ENCODE measurements around the gene STK35.

The STK35 gene

DNA sequence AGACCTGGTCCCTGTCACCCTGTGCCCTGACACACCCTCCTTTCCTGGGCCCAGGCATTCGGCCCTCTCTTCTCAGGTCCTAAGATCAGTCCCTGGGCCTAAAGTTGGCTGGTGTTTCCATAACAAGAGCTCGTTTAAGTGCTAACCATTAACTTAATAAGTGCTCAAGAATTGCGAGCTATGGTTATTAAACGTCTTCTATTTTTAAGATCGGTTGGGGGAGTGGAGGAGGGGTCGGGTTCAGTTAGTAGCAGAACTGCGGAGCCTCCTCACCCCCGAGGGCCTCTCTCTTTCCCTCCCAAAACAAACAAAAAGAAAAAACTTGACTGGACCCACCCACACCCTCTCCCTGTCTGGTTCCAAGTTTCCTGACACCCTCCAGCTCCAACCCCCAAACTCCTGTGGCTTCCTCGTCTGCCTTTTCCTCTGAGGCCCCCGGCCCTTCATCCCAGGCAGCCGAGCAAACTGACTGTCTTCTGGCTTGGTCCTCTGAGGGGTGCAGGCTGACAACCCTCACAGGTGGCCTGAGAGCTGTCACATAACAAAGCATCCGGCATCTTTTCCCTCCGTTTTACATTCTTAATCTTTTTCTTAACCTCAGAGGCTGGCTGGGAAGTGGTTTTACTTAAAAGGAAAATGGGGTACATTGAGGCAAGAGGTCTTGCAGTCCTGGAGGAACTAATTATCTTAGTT, 2.0 kb downstream of the STK35 start:
- H3K27ac ChIP-seq = peak overlapping the region; percentile 96 to 100 (median 100)

DNA sequence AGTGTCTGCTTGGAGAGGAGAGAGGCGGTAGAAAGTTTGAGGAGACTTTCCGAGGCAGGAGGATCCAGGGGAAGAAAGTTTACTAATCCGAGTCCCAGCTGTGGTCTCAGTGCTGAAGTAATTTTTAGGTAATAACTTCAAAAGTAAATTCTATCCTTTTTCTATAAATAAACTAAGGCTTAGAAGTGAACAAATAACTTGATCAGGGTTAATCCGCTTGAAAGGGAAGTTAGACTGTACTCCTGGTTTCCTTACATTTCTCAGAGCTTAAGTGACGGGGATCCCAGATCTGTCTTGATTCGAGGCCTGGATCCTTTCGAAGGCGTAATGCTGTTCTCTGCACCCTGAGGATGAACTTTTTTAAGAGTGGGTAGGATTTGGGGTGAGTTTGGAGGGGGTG, 2.6 kb downstream of the STK35 start:
- Histone ChIP-seq H3K4me3 (peak overlapping the region; percentile 59 to 97 (median 80)), H3K27ac (peak overlapping the region in 15 of 21 experiments; percentile 96 to 100 (median 100))

More for the DNA sequence above, 2.0 kb downstream of the STK35 start:
- H3K4me3 ChIP-seq = peak overlapping the region; percentile 59 to 97 (median 80)

DNA sequence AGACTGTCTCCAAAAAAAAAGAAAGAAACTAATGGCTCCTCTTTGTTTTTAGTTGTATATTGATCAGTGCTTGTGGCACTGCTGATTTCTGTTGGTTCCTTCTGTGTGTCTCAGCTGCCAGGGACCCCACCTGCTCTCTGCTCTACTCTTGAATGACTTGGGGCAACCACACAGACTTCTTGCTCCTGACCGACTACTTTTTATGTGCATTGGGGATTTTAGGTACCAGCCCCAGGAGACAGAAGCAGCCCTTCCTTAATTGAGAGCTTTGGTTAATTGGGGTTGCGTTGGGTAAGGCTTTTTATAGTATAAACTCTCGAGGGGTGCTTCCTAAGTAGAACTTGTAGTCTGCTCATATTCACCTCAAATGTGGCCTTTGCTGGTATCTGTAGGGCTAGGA, 6.9 kb downstream of the STK35 start:
- no peak overlapping the region for H3K4me3 ChIP-seq
- peak overlapping the region in 1 of 21 experiments; percentile 41 for H3K27ac ChIP-seq

- no peak overlapping the region for H3K4me3 ChIP-seq
- peak overlapping the region in 5 of 21 experiments; percentile 27 to 65 (median 40) for H3K27ac ChIP-seq
Observed at GRCh38 chr20:2108987-2109386, 7.4 kb downstream of the STK35 start.

GRCh38 chr20:2109425-2110210, 8.0 kb downstream of the STK35 start:
- H3K27ac ChIP-seq = peak overlapping the region in 9 of 21 experiments; percentile 27 to 65 (median 41)
- no peak overlapping the region for H3K4me3 ChIP-seq

DNA sequence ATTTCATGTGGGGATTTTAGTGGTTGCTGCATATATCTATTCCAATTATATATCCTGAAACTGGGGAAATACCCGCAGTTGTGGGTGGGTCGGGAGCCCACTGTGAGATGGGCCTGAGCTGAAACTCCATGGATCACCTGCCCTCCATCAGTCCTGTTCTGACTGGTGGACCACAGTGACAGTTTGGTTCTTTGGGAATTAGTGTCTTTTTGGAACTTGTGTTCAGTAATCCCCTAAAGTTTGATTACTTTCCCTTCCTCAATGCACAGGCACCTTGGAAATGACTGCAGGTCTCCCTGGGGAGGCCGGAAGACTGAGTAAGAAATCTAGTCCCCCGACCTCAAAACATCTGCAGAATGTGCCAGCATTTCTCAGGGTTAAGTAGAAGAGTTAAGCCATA, 11.3 kb downstream of the STK35 start:
- H3K27ac ChIP-seq = no peak overlapping the region
- no peak overlapping the region for H3K4me3 ChIP-seq

GRCh38 chr20:2114127-2114959, 12.7 kb downstream of the STK35 start:
- no peak overlapping the region for H3K4me3 ChIP-seq
- H3K27ac ChIP-seq = peak overlapping the region in 3 of 21 experiments; percentile 12 to 40 (median 22)

- no peak overlapping the region for H3K4me3 ChIP-seq
- peak overlapping the region in 3 of 21 experiments; percentile 18 to 34 (median 22) for H3K27ac ChIP-seq
Observed at GRCh38 chr20:2114990-2115681, 13.5 kb downstream of the STK35 start.

DNA sequence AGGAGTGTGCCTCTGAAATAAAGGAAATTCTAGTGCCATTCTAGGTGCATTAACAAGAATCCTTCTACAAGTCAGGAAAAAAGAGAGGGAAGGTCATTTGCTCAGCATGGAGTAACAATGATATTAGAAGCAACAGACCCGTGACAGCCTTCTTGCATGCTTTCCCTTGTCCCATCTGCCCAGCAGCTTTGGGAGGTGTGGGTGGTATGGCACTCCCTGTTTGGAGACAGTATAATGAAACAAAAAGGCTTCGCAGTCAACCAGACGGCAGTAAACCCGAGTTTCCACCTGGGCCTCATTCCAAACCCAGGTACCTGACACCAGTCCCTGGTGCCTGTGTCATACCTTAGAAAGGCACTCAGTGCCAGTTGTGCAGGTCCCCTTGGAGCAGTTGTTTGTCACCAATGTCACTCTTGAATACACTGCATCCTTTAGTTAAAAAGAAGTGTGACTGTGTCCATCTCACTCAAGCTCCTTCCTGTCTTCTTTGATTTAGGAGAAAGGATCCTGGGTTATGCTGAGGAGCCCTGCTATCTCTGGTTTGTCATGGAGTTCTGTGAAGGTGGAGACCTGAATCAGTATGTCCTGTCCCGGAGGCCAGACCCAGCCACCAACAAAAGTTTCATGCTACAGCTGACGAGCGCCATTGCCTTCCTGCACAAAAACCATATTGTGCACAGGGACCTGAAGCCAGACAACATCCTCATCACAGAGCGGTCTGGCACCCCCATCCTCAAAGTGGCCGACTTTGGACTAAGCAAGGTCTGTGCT, 14.7 kb downstream of the STK35 start:
- Histone ChIP-seq H3K4me3 (no peak overlapping the region), H3K27ac (no peak overlapping the region)

DNA sequence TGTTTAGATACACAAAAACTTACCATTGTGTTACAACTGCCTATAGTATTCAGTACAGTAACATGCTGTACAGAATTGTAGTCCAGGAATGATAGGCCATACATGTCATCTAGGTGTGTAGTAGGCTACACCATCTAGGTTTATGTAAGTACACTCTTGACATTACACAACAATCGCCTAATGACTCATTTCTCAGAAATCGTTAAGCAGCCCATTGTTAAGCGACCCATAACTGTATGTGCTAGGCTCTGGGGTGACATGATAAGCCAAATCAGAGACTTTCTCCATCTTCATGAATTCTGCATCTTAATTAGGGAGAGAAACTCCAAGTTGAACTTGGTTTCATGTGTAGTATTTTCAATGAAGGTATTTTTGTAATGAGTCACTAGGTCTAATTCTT, 17.2 kb downstream of the STK35 start:
- H3K27ac ChIP-seq = no peak overlapping the region
- no peak overlapping the region for H3K4me3 ChIP-seq

GRCh38 chr20:2122936-2123335, 21.3 kb downstream of the STK35 start:
- Histone ChIP-seq H3K4me3 (no peak overlapping the region), H3K27ac (peak overlapping the region in 1 of 21 experiments; percentile 73)

DNA sequence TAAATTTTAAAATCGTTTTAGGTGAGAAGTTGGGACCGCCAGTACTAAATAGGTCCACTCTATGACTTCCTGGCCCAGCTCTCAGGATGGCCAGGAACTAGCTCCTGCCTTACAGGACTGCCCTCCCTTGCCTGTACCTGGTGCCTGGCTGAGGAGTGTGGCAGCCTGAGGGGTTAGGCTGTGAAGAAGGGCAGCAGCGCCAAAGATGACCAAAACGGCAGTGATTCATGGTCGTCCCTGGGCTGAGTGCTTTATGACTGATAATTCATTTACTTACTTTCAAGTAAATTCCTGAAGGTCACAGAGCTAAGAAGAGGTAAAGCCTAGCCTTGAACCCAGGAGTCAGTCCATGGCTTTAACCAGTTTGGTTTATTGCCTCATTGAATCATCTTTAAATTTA, 22.1 kb downstream of the STK35 start:
- Histone ChIP-seq H3K4me3 (no peak overlapping the region), H3K27ac (peak overlapping the region in 2 of 21 experiments; percentile 1 to 73)

DNA sequence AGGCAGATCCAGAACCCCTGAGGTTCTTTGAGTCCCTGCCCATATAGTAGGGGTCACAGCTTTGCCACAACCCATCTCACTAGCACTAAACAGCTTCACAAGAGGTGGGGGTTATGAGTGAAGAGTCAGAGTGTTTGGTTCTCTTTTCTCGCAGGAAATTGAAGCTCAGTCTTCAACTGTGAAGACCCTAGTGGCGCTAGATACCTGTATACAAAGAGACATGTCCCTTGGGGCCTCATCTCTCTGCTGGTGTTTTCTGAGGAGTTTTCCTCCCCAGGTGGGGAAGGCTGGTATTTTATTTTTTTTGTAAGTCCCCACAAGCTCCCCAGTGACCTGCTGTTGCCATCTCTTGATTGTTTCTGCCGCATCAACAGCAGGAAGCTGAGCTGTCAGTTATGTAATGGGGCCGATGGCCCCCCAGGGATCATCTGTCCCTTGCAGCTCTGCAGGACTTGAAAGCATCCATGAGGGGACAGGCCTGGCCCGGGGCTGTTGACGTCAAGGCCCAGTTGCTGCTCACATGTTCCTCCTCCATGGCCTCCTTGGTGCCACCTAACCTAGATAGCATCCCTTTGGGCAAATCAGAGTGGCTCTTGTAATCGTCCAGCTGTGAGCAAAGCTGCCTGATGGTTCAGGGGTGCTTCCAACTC, 23.1 kb downstream of the STK35 start:
- Histone ChIP-seq H3K27ac (peak overlapping the region in 3 of 21 experiments; percentile 1 to 73 (median 51)), H3K4me3 (no peak overlapping the region)

DNA sequence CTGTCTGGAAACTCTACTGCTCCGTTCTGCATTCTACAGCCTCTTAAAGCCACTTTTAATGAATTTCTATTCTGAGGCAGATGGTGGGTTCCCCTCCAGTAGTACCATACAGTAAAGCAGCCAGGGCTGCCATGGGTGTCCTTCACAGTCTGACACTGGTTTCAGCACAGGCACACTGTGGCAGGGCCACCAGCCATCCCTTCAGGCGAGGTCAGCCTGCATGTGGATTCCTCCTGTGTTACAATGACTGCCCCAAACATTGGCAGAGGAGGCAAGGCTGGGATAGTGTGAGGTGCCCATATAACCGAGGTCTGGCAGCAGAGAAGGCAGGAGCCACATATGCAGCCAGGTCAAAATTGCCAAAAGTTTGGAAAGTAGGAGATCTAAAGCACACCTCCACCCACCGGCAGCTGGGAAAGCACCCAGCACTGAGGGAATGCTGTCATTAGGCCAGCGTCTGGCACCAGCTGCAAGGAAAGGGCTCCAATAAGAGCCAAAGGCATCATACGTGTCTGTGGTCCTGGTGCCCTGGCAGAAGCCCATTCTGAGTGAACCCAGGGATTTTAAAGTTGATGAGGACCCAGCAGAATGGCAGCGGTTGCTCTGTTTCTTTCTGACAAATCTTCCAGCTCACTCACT, 24.0 kb downstream of the STK35 start:
- Histone ChIP-seq H3K27ac (peak overlapping the region in 6 of 21 experiments; percentile 13 to 73 (median 38)), H3K4me3 (no peak overlapping the region)

DNA sequence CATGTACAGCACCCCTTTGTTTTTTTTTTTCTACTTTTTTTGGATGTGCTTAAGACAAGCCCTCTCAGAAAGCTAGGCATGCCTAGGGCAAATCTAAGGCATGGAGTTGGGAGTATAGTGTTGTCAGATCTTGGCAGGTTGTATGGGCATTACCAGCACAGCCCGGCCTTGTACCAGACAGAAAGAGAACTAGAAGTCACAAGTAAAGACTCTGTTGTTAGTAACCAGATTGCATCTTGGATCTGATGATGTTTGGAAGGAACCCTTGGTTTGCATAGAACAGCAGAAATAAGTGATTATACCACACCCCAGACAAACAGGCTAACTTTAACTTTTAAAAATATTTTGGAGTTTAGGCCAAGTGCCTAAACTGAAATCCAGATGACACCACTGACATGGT, 25.6 kb downstream of the STK35 start:
- no peak overlapping the region for H3K4me3 ChIP-seq
- H3K27ac ChIP-seq = peak overlapping the region in 5 of 21 experiments; percentile 13 to 75 (median 38)

DNA sequence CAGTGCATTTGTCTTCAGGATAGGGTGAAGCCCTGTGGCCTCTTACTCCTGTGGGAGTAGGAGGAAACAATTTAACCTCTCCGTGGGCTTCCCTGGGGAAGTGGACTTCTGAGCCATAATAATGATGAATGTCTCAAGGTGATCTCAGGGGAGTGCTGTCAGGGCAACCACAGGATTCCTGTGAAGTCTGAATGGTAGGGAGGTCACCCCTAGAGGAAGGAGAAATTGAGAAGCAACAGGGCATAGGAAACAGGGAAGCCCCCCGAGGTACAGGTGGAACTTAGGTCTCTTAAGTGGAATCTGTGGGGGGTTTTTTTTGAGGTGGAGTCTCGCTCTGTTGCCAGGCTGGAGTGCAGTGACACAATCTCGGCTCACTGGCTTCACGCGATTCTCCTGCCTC, 26.9 kb downstream of the STK35 start:
- no peak overlapping the region for H3K4me3 ChIP-seq
- peak overlapping the region in 1 of 21 experiments; percentile 75 for H3K27ac ChIP-seq

- peak overlapping the region in 4 of 21 experiments; percentile 14 to 83 (median 17) for H3K27ac ChIP-seq
Observed at GRCh38 chr20:2130062-2130591, 28.5 kb downstream of the STK35 start.

More at GRCh38 chr20:2130062-2130591, 28.5 kb downstream of the STK35 start:
- H3K4me3 ChIP-seq = no peak overlapping the region
